K562 (cell line): ENCODE data around the gene B4GALNT4. TPM values are rescaled to one million over a fixed set of nuclear protein-coding genes. Genes with fewer than 3 reads are reported as not detected.

ENCODE experiments used
- ATAC-seq: fragments of 200-7000 bp; cut with Tn5 transposase; 3 replicates; pipeline ENCODE4 v1.9.1; 2020; ENCODE audit warnings: moderate library complexity
- BruUV-seq: library from RNA; stranded (reverse); fragments of 400-500 nt; replicated peaks from 2 replicates; lab custom pipeline; 2021; lab: Mats Ljungman, UMichigan
- CTCF ChIA-PET: fragments of 300-600 bp; formaldehyde crosslinking; extraction: SDS; loops from one replicate; lab custom pipeline; 2021; ENCODE audit warnings: low intra/inter-chr PET ratio; lab: Yijun Ruan, JAX
- POLR2A ChIA-PET: fragments of 300-600, 350-650 bp; sonication (Branson Sonifier 250); formaldehyde crosslinking; extraction: SDS; loops from one replicate; lab custom pipeline; 2021; ENCODE audit warnings: antibody characterized with exemption, inconsistent platforms; lab: Yijun Ruan, JAX
- DNase-seq, 4 experiments: peaks; one replicate each; pipeline versions ENCODE4 v3.0.0 to v3.0.0-alpha.2; 2011 to 2018; ENCODE audit warnings: low spot score in 3 of 4, mixed read lengths in 3 of 4; ENCODE audit errors: extremely low read depth in 1 of 4
- FAIRE-seq: peaks from 2 replicates; lab custom pipeline; 2011; peaks lifted over from hg19 to GRCh38; lab: Jason Lieb, UNC
- H2AFZ ChIP-seq: 2 replicates; pipeline ENCODE4 v1.6.0; 2011; ENCODE audit warnings: low read depth, low read length, control low read depth, inconsistent platforms
- H3K27ac ChIP-seq: fragments of 200-600 bp; 3 replicates; pipeline ENCODE4 v1.8.0; 2011; ENCODE audit warnings: low read depth, mild to moderate bottlenecking, control low read depth, inconsistent platforms, low read length, moderate library complexity, mixed read lengths; ENCODE audit errors: extremely low read depth
- H3K27me3 ChIP-seq, 2 experiments: fragments of 300-600 bp in 1 of 2; 2 replicates in 1 of 2; 3 replicates in 1 of 2; pipeline versions ENCODE4 v1.6.0 to v1.8.0; 2011; ENCODE audit warnings: inconsistent platforms in 2 of 2, low read length in 2 of 2, mild to moderate bottlenecking in 1 of 2, mixed read lengths in 1 of 2, moderate library complexity in 1 of 2; ENCODE audit not compliant: control insufficient read depth in 2 of 2, insufficient read depth in 2 of 2
- H3K36me3 ChIP-seq: fragments of 300-600 bp; 3 replicates; pipeline ENCODE4 v1.8.0; 2011; ENCODE audit warnings: mild to moderate bottlenecking, low read length, inconsistent platforms; ENCODE audit not compliant: control insufficient read depth, insufficient read depth
- H3K4me1 ChIP-seq, 2 experiments: fragments of 200-600 bp in 1 of 2; replicated peaks in 1 of 2; 2 replicates in 1 of 2; 3 replicates in 1 of 2; pipeline versions ENCODE4 v1.5.1 to v1.8.0; 2011; ENCODE audit warnings: inconsistent platforms in 2 of 2, low read length in 2 of 2, mild to moderate bottlenecking in 1 of 2, mixed read lengths in 1 of 2, moderate library complexity in 1 of 2; ENCODE audit not compliant: control insufficient read depth in 2 of 2, insufficient read depth in 2 of 2
- H3K4me2 ChIP-seq: 2 replicates; pipeline ENCODE4 v1.6.1; 2011; ENCODE audit warnings: low read length, control low read depth, inconsistent platforms, mixed read lengths; ENCODE audit not compliant: insufficient read depth
- H3K4me3 ChIP-seq: fragments of 200-600 bp; sonication (generic), shearing (Covaris generic); 2 replicates; pipeline ENCODE4 v1.5.1; 2016; ENCODE audit warnings: control low read depth, inconsistent platforms
- H3K79me2 ChIP-seq: fragments of 200-600 bp; 3 replicates; pipeline ENCODE4 v1.8.0; 2011; ENCODE audit warnings: low read length, inconsistent platforms; ENCODE audit not compliant: control insufficient read depth, insufficient read depth
- H3K9ac ChIP-seq, 2 experiments: 2 replicates each; pipeline versions ENCODE4 v1.6.0 to v1.6.1; 2011; ENCODE audit warnings: low read depth in 2 of 2, low read length in 2 of 2, control low read depth in 1 of 2, inconsistent platforms in 1 of 2, mild to moderate bottlenecking in 1 of 2, mixed read lengths in 1 of 2; ENCODE audit not compliant: insufficient read depth in 1 of 2
- H3K9me1 ChIP-seq: one replicate; pipeline ENCODE4 v1.6.0; 2011; ENCODE audit warnings: inconsistent platforms, mild to moderate bottlenecking, low read length, moderate library complexity; ENCODE audit not compliant: control insufficient read depth, insufficient read depth
- H3K9me3 ChIP-seq: replicated peaks from 2 replicates; pipeline ENCODE4 v1.5.1; 2011; ENCODE audit warnings: low read depth, low read length, inconsistent platforms; ENCODE audit not compliant: control insufficient read depth, insufficient read depth
- H4K20me1 ChIP-seq: replicated peaks from 2 replicates; pipeline ENCODE4 v1.6.1; 2011; ENCODE audit warnings: low read length, inconsistent platforms, mixed read lengths; ENCODE audit not compliant: control insufficient read depth, insufficient read depth
- POLR2G ChIP-seq: fragments of 200-400 bp; formaldehyde crosslinking; IDR thresholded peaks from 2 replicates; pipeline ENCODE4 v1.6.1; 2017; ENCODE audit warnings: low read depth, mild to moderate bottlenecking, antibody characterized with exemption, low read length, moderate library complexity
- RBFOX2 ChIP-seq: fragments of 200-400 bp; formaldehyde crosslinking; IDR thresholded peaks from 2 replicates; pipeline ENCODE4 v1.6.1; 2017; ENCODE audit warnings: low read depth, mild to moderate bottlenecking, low read length, moderate library complexity
- RFX1 ChIP-seq: fragments of 450-650 bp; IDR thresholded peaks from 2 replicates; pipeline ENCODE4 v1.6.1; 2016; ENCODE audit warnings: mild to moderate bottlenecking, moderate library complexity
- TAF1 ChIP-seq: IDR thresholded peaks from 2 replicates; pipeline ENCODE4 v1.6.1; 2011; ENCODE audit warnings: mild to moderate bottlenecking, low read length, moderate library complexity; ENCODE audit not compliant: insufficient read depth, control insufficient read depth, severe bottlenecking; ENCODE audit errors: extremely low read depth
- WGBS: fragments of 100-300 bp; shearing (Covaris generic); methylation state at CpG from one replicate; pipeline ENCODE4 v1.1.6; 2016; ENCODE audit warnings: low coverage, mixed read lengths; ENCODE audit not compliant: insufficient coverage; ENCODE audit errors: missing lambda C conversion rate; 5-methylcytosine and 5-hydroxymethylcytosine counted together
- in situ Hi-C: fragments of 300-500 bp; cut with MboI; formaldehyde crosslinking; loops from 4 replicates; pipeline ENCODE4 v1.15.0; 2018; ENCODE audit warnings: inconsistent platforms, mixed read lengths
- intact Hi-C: fragments of 100-400 bp; cut with micrococcal nuclease; formaldehyde crosslinking; loops from 2 replicates; pipeline ENCODE4 v1.14.2; 2022
- polyA plus RNA-seq, 8 experiments: library from polyadenylated mRNA; depleted of rRNA in 4 of 8; stranded (reverse) in 5 of 8; unstranded in 3 of 8; fragments of >200 nt; fragmentation: Nextera tagmentation in 2 of 8; fragmentation: Illumina TruSeq in 1 of 8; extraction: Ambion mirVana in 2 of 8; extraction: Trizol in 1 of 8; gene quantifications; 2 replicates each; pipeline versions ENCODE4 v1.2.1 to v1.2.3, GENCODE V29; 2011 to 2014; ENCODE audit warnings: inconsistent platforms in 1 of 8, missing spikeins in 1 of 8
- total RNA-seq, 7 experiments: library from RNA; depleted of rRNA in 6 of 7; stranded (reverse); fragments of >200 nt in 6 of 7; fragmentation: Illumina TruSeq in 2 of 7; extraction: Trizol in 2 of 7; gene quantifications; 2 replicates each; pipeline versions ENCODE4 v1.2.1 to v1.2.3, GENCODE V29; 2011 to 2021; ENCODE audit warnings: low replicate concordance in 1 of 7
- TF ChIP-seq, protein P1 (sequence below): fragments of 450-650 bp; IDR thresholded peaks from 2 replicates; pipeline ENCODE4 v1.6.1; 2017; ENCODE audit warnings: antibody characterized with exemption, mild to moderate bottlenecking

B4GALNT4 gene
- total and polyA plus RNA-seq, 9 of the 15 experiments (the other 6 are each of a cell fraction or from before 2014, with no cell fraction given): 0.20 to 37.1 (median 10.8) TPM; not detected in 1

DNA sequence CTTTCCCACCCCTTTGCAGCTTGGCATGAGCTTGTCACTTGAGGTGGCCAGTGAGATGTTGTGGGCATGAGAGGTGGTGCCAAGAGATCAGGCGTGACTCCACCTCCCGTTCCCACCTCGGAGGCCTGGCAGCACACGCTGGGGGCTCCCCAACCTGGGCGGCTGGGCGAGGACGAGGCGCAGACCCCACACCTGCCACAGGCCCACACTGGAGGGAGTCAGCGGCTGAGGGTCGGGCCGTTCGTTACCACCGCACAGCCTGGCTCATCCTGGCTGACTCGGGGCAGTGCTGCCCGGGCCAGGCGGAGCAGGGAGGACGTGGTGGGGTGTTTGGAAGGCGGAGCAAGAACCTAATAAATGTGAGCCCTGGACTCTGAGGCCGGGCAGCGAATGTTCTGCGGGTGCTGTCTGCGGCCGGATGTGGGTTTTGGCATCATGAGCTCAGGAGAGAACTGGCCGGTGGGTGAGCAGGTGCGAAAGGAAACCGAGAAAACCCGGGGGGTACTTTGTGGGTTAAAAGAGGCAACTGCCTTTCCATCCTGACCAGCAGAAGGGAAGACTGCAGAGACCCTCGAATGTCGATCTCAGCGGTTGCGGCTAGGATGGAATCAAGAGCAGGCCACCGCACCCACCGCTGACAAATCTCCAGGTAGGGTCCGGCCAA is 38.5 kb upstream of the B4GALNT4 start:
- in situ Hi-C loops: no loop called here
- Histone ChIP-seq H3K79me2 (peaks cover 27% of the 10 kb centered on the region), H3K4me1 (peaks cover 52 to 60% of the 10 kb centered on the region in 2 experiments), H3K4me2 (no peak overlapping the region; the same call in 1 of the 2 replicates), H3K27ac (peak overlapping the region; percentile 79), H3K36me3 (no peaks in the 10 kb centered on the region), H3K4me3 (no peak overlapping the region), H4K20me1 (no peaks in the 10 kb centered on the region), H3K27me3 (no peaks in the 10 kb centered on the region), H3K9me3 (peaks cover 7% of the 10 kb centered on the region; the same call in 1 of the 2 replicates), H3K9me1 (no peaks in the 10 kb centered on the region), H3K9ac (peak overlapping the region in 1 of 2 experiments; percentile 77; a peak in 2 of 4 replicates), H2AFZ (no peak overlapping the region)
- POLR2A ChIA-PET: interaction anchor here (0.6 to 3.1 kb wide), 5 partner anchors 9 to 238 kb away, joined by 3 to 21 read pairs (median 3); no protein-coding TSS in a partner anchor
- FAIRE-seq (no peak), ATAC-seq (no peak), DNase-seq (no peak)
- CTCF ChIA-PET: no interaction called here
- 94% methylated on average over 27 of the region's 34 CpGs for WGBS
- intact Hi-C loops: no loop called here
- no TSS peak for BruUV-seq
- TF ChIP-seq RFX1 (no peak), TAF1 (no peak), RBFOX2 (peak; percentile 47), POLR2G (peak; percentile 47)
- TF ChIP-seq, protein P1, sequence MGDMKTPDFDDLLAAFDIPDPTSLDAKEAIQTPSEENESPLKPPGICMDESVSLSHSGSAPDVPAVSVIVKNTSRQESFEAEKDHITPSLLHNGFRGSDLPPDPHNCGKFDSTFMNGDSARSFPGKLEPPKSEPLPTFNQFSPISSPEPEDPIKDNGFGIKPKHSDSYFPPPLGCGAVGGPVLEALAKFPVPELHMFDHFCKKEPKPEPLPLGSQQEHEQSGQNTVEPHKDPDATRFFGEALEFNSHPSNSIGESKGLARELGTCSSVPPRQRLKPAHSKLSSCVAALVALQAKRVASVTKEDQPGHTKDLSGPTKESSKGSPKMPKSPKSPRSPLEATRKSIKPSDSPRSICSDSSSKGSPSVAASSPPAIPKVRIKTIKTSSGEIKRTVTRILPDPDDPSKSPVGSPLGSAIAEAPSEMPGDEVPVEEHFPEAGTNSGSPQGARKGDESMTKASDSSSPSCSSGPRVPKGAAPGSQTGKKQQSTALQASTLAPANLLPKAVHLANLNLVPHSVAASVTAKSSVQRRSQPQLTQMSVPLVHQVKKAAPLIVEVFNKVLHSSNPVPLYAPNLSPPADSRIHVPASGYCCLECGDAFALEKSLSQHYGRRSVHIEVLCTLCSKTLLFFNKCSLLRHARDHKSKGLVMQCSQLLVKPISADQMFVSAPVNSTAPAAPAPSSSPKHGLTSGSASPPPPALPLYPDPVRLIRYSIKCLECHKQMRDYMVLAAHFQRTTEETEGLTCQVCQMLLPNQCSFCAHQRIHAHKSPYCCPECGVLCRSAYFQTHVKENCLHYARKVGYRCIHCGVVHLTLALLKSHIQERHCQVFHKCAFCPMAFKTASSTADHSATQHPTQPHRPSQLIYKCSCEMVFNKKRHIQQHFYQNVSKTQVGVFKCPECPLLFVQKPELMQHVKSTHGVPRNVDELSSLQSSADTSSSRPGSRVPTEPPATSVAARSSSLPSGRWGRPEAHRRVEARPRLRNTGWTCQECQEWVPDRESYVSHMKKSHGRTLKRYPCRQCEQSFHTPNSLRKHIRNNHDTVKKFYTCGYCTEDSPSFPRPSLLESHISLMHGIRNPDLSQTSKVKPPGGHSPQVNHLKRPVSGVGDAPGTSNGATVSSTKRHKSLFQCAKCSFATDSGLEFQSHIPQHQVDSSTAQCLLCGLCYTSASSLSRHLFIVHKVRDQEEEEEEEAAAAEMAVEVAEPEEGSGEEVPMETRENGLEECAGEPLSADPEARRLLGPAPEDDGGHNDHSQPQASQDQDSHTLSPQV: 0 out of 2 replicates have a peak, but pooled peaks have one; percentile 3
